GM10847 (cell line): Measurements from ENCODE around the gene DNAH17.

ENCODE experiments used
- POLR2A ChIP-seq: IDR thresholded peaks from 2 replicates; pipeline ENCODE4 v1.6.1; 2011; ENCODE audit not compliant: insufficient read length; ENCODE audit errors: extremely low read depth

The DNAH17 gene

DNA sequence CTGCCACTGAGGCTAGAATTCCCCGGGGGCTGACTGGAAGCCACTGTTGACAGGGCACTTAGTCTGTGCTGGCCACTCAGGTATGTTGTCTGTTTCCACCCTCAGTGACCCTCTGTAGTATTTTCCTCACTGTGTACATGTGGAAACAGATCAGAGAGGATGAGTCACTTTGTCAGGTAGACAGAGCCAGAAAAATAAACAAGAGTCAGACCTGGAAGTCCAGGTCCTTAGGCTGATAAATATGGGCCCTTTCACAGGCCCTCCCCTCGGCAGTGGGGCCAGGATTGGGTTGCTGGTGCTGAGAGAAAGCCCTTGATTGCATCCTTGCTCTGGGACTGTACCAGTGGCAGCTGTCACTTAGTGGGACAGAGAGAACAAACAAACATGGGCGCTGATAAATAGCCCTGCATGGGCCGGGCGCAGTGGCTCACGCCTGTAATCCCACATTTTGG is 177.5 kb downstream of the DNAH17 start:
- no peak for TF ChIP-seq POLR2A

DNA sequence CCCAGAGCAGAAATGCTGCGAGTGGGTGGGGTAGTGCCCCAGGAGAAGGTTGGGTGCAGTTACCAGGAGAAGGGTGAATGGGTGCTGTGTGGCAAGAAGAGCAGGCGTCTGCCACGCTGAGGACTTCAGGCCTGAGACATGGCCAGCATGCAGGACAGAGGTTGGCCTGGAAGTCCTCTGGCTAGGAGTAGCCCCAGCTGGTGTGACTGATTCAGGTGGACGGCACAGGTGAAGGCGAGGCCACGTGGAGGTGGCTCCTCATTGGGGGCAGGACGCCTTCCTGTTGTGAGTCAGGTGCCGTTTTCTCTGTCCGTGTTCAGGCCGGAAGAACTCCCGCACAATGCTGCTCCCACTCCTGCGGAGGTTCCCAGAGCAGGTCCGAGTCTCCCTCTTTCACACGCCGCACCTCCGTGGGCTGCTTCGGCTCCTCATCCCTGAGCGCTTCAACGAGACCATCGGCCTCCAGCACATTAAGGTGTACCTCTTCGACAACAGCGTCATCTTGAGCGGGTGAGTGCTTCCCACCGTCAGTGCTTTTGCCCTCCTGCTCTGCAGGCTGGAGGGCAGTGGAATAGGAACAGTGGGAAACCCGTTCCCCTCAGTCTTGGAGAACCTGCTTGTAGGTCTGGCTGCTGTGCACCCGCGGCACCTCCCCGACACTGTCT is 178.0 kb downstream of the DNAH17 start:
- no peak for TF ChIP-seq POLR2A

DNA sequence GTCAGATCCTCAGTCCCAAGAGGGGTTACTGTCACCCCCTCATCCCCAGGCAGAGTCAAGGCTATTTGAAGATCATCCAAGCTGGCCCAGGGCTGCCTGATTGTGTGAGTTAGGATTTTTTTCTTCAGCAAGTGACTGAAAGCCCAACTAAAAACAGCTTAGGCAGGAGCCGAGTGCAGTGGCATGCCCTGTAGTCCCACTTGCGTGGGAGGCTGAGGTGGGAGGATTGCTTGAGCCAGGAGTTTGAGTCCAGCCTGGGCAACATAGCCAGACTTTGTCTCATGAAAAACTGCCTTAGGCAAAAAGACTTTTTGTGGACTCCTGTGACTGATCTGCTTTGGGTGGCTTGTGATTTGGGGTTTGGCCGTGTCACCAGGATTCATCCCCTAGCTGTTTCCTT is 178.8 kb downstream of the DNAH17 start:
- TF ChIP-seq POLR2A = no peak

DNA sequence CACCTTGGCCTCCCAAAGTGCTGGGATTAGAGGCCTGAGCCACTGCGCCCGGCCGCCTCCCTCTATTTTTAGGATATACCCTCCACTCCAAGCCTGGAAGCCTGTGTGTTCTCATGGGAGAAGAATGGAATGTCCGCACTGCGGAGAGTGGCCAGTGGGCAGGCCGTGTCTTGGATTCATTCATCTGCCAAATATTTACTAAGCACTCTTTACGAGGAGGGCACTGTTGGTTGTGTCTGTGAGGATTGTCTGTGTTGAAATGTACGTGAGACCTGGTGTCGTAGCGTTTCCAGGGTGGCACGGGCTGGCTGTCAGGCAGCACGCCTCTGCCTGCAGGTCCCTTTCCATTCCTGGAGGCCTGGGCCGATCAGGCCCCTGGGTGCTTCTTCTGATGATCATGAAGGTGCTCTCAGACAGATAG is 179.5 kb downstream of the DNAH17 start:
- no peak for TF ChIP-seq POLR2A

DNA sequence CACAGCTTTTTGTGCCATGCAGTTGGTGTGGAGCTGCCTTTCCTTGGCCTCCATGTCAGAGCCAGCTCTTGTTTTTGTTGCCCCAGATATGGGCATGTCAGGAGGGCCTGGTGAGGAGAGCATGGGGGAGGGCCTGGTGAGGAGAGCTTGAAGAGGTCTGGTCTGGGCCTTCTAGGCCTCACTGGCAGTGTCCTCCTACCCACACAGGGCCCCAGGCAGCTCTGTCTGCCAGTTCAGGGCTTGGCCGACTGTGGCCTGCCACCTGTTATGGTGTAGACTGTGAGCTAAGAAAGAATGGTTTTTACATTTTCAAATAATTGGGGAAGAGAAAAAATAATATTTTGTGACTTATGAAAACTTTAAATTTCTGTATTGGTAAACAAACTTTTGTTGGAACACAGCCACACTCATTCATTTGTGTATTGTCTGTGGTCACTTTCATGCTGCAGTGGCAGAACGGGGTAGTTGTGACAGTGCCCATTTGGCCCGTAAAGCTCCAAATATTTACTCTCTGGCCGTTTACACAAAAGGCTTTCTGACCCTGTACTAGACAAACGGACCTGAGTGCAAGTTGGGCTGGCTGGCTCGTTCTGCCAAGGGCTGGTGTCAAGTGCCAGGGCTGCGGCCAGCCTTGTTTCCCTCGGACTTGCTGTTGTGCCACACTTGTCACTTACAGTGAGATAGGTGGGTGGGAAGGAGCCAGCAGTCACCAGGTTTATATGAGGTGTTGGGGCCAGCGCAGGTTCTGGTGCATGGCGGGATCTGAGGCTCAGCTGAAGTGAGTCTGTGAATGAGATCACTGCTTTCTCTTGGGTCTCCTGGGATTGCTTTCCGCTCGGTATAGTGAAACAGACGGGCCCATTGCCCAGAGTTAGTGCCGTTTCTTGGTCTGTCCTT is 180.5 kb downstream of the DNAH17 start:
- no peak for TF ChIP-seq POLR2A

DNA sequence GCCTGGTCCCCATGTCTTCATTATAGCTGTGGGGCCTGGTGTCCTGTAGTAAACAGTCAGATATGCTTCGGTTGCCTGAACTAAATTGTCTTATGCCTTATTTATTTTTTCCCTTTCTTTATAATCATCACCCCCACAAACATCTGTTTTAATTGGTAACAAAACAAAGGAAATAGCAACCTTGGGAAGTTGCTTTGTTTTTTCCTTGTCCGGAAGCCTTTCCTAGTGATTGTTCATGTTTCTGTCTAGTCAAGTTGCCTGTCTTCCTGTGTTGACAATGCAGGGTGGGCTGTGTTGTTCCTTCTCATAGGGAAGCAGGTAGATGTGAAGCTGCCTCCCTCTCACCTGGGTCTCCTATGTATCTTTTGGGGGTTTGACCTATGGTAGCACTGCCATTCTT is 182.0 kb downstream of the DNAH17 start:
- TF ChIP-seq POLR2A = no peak

DNA sequence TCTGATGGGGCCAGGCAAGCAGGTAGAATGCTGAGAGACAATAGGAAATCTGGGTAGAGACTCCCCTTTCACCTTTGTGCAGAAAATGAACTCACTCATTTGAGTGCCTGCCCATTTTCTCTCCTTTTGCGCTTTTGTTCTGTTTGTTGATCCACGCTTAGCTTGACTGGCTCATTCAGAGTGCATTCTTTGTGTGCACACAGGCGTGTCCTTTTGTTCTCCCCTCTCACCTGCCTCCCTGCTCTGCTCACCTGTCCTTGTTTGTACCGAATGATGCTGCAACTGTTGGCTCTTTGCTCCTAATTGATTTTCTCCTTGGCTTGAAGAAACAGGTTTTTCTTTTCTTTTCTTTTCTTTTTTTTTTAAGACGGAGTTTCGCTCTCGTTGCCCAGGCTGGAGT is 183.0 kb downstream of the DNAH17 start:
- no peak for TF ChIP-seq POLR2A

DNA sequence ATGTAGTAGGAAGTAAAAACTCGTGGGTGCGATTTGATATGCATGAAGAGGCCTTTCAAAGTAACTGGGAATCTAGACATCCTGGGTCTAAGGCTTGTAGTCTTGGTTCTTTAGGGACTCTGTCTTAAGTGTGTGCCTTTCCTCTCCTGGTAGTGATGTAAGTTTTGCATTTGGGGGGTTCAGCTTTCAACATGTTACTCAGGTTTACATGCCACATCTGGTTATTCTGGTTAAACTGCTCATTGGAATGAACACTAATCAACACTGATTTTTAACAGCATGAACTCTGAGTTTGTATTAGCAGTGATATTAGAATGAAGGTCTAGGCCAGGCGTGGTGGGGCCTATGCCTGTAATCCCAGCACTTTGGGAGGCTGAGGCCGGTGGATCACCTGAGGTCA is 183.6 kb downstream of the DNAH17 start:
- no peak for TF ChIP-seq POLR2A

DNA sequence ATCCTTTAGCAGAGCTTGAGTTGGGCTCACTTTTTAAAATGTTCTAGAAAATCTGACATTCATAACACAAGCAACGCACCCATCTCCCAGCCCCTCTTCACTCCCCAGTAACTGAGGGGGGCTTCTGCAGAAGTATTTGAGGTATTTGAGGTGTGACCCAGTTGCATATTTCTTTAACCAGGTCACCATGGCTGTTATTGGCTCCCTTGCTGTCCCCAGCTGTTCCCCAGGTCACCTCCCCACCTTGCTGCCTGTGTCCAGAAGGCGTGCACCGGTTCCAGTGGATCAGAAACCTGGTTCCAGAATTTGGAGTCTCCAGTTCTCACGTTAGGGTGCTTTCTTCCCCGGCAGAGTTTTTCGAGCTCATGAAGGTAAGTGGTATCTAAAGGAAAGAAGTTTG is 184.9 kb downstream of the DNAH17 start:
- TF ChIP-seq POLR2A = no peak

DNA sequence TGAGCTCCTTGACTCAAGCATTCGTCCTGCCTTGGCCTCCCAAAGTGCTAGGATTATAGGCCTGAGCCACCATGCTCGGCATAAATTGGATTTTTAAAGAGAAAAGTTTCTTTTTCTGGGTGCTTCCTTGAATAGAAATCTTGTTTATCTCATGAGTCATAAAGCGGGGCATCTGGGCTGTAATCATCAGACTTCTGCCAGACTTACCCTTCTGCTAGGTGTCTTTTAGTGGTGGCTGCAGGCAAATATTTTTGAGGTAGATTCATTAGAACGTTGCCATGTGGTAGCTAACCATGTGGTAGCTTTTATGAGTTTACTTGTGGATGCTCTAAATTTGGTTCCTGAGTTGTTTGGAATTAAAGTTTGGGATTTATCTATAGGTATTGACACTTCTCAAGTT is 185.4 kb downstream of the DNAH17 start:
- TF ChIP-seq POLR2A = no peak

DNA sequence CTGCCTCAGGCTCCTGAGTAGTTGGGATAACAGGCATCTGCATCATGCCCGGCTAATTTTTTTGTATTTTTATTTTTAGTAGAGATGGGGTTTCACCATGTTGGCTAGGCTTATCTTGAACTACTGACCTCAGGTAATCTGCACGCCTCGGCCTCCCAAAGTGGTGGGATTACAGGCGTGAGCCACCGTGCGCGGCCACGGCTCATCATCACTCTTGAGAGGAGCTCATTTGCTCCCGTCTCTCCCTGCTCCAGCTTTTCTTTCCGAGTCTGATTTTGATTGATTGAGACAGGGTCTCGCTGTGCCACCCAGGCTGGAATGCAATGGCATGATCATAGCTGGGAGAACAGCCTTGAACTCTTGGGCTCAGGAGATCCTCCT is 186.2 kb downstream of the DNAH17 start:
- TF ChIP-seq POLR2A = no peak

DNA sequence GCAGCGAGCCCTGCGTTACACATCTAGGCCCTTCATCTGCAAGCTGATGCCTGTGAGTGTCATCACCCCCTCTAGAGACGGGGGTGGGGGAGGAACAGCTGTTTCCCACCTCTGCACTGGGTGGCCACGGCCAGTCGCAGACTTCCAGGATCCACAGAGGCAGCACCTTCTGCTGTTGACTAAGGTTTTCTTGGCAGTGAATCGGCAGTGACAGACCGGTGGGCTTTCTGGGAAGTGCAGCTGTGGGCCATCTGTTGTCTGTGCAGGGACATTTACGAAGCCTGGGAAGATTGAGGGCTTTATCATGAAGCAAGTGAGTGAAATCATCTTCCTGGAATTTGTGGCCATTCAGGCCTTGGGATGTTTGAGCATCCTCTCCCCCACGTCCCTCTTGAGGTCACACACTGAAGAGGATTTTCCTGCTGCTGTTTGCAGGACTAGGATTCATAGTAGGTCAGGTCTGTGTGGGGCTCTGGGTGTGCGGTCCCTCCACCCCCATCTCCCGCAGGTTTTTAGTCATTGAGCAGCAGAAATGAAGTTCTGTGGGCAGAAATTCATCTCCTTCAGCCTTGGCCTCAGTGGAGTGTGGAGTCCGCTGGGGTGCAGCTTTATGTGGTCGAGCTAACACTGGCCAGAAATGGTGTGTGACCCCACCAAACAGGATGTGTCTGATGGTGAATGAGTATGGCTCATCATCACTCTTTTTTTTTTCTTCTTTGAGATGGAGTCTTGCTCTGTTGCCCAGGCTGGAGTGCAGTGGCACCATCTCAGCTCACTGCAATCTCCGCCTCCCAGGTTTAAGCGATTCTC is 186.8 kb downstream of the DNAH17 start:
- no peak for TF ChIP-seq POLR2A

DNA sequence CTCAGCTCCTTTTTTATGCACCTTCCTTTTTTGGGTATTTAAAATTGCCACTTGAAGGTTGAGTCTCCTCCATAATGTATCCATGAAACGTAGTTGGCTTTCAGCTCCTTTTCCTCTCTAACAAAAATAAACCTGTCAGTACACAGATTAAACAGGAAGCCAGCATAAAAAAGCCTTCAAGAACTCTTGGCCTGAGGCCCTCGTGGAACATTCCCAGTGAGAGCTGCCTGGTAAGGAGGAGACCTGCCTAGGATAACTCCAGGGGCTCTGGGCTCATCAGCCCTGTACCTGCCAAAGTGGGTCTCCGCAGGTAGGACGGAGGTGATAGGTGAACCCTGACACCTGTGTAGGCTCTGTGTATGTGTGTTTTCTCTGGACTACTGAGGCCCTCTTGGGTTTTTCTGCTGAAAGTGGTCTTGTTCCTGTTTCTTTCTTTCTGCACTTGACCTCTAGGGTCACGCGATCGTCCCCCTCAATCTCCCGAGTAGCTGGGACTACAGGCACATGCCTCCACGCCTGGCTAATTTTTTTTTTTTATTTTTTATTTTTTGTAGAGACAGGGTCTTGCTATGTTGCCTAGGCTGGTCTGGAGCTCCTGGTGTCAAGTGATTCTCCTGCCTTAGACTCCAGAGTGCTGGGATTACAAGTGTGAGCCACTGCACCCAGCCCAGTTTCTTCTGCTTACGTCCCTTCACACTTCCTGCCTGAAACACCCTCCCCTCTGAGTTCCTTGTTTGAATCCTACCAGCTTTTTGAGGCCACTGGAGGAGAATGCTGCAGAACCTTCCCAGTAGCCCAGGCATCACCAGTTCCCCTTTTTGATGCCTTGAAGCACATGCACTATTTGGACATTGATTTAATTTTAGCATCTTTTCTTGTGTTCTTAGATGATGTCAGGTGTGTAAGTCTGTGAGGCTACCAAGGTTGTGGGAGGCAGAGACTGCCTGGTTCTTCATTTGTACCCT is 188.9 kb downstream of the DNAH17 start:
- TF ChIP-seq POLR2A = no peak

DNA sequence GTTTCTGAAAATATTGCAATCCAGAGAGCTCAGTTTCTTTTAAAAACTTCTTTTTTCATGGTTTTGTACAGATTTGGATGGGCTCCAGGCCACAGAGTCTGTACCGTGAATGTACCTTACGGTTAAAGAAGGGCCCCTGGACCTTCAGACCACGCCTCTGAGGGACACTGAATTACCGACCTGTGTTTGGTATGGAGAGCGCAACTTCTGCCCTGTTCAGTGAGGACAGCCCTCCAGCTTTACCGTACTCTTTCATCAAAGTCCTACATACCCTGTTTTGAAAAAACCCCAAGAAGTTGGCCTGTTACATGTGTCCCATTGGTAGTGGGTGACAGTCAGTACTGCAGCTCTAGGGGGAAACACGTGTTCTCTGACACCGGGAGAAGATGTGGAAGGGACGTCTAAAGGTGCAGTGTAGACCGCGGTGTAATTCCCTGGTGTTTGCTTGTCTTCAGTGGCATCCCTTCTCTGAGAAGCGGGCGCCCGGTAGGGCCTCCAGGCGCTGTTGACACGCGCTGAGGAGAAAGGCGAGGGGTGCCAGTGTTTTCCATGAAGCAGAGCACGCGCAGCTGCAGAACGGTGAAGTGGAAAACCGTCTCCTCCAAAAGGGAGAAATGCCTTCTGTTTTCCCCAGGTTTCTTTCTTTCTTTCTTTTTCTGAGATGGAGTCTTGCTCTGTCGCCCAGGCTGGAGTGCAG is 192.6 kb downstream of the DNAH17 start:
- TF ChIP-seq POLR2A = no peak
